AG04450 (cell line): ENCODE data around the gene HOXC5. TPM values are rescaled to one million over a fixed set of nuclear protein-coding genes. Genes with fewer than 3 reads are reported as not detected.

Source experiments
- CTCF ChIA-PET: fragments of 300-600, 350-600 bp; formaldehyde crosslinking; extraction: SDS; loops from one replicate; lab custom pipeline; 2022; ENCODE audit warnings: antibody characterized with exemption, inconsistent platforms; lab: Charles Lee
- POLR2A ChIA-PET: fragments of 350-600 bp; formaldehyde crosslinking; extraction: SDS; loops from one replicate; lab custom pipeline; 2021; ENCODE audit warnings: antibody characterized with exemption, inconsistent platforms; lab: Yijun Ruan, JAX
- DNase-seq: peaks from one replicate; pipeline ENCODE4 v3.0.0-alpha.2; 2011; ENCODE audit warnings: low read depth, low spot score
- H3K27ac ChIP-seq: one replicate; pipeline ENCODE4 v1.5.1; 2012; ENCODE audit warnings: low read depth, low read length, control low read depth
- H3K27me3 ChIP-seq: one replicate; pipeline ENCODE4 v1.6.0; 2012; ENCODE audit warnings: low read length; ENCODE audit not compliant: control insufficient read depth, insufficient read depth
- H3K4me3 ChIP-seq: 2 replicates; pipeline ENCODE4 v1.5.1; 2011; ENCODE audit warnings: mild to moderate bottlenecking, low read depth, low read length, control low read depth
- H3K9me3 ChIP-seq: 2 replicates; pipeline ENCODE4 v1.5.1; 2012; ENCODE audit warnings: low read length; ENCODE audit not compliant: control insufficient read depth, insufficient read depth
- polyA plus RNA-seq: library from polyadenylated mRNA; depleted of rRNA; stranded (reverse); fragments of >200 nt; gene quantifications from 2 replicates; pipeline ENCODE4 v1.2.3, GENCODE V29; 2011
- TF ChIP-seq, protein P1 (sequence below): IDR thresholded peaks from 2 replicates; pipeline ENCODE4 v1.5.1; 2011; ENCODE audit warnings: low read depth, low read length, control low read depth, inconsistent platforms

The HOXC5 gene
- polyA plus RNA-seq, 1 experiment = not detected

DNA sequence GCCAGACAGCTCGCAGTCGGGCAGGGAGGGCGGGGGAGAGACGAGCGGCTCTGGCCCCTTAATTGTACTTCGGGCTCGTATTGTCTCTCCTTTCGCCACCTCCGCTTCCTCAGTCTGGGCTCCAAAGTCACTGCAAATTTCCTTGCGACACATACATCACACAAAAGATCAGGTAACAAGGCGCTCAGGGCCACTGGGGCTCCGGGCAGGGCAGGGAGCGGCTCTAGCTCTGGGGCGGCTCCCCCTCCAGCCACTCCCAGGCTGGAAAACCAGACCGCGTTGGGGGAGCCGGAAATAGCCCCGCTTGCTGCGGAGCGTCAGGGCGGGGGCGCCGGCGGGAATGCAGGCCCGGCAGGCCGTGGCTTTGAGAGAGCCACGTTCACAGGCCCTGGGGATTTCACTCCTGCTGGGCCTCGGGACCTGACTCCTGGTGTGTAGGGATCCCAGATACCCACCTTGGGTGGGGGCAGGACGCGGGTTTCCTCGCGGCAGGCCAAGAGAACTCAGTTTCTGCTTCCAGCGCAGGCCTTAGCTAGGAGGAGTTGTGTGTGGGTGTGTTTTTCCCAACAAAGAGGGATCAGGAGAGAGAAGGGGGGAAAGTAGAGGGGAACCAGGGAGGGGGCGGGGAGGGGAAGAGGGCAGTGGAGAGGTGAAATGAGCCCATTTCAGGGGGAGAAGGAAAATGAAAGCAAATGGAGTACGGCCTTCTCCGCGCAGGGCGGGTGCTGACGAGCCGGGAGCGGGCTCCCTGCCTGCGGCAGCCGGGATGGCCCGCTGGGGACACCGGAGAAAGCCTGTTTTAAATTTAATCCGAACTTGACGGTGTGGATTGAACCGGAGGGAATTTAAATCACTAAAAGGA lies 37.2 kb upstream of the HOXC5 start:
- ChIA-PET POLR2A (no interaction called here), CTCF (interaction anchor here (0.6 to 1.3 kb wide), 4 partner anchors 9 to 213 kb away, joined by 3 to 5 read pairs (median 3); partner anchors contain the start of gene HOXC8)
- TF ChIP-seq, protein P1, sequence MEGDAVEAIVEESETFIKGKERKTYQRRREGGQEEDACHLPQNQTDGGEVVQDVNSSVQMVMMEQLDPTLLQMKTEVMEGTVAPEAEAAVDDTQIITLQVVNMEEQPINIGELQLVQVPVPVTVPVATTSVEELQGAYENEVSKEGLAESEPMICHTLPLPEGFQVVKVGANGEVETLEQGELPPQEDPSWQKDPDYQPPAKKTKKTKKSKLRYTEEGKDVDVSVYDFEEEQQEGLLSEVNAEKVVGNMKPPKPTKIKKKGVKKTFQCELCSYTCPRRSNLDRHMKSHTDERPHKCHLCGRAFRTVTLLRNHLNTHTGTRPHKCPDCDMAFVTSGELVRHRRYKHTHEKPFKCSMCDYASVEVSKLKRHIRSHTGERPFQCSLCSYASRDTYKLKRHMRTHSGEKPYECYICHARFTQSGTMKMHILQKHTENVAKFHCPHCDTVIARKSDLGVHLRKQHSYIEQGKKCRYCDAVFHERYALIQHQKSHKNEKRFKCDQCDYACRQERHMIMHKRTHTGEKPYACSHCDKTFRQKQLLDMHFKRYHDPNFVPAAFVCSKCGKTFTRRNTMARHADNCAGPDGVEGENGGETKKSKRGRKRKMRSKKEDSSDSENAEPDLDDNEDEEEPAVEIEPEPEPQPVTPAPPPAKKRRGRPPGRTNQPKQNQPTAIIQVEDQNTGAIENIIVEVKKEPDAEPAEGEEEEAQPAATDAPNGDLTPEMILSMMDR = no peak
- Histone ChIP-seq H3K27ac (no peak overlapping the region), H3K9me3 (peaks cover 13% of the 10 kb centered on the region; the same call in 1 of the 2 replicates), H3K4me3 (peak overlapping the region; percentile 42), H3K27me3 (peaks cover 98% of the 10 kb centered on the region)
- DNase-seq = no peak

DNA sequence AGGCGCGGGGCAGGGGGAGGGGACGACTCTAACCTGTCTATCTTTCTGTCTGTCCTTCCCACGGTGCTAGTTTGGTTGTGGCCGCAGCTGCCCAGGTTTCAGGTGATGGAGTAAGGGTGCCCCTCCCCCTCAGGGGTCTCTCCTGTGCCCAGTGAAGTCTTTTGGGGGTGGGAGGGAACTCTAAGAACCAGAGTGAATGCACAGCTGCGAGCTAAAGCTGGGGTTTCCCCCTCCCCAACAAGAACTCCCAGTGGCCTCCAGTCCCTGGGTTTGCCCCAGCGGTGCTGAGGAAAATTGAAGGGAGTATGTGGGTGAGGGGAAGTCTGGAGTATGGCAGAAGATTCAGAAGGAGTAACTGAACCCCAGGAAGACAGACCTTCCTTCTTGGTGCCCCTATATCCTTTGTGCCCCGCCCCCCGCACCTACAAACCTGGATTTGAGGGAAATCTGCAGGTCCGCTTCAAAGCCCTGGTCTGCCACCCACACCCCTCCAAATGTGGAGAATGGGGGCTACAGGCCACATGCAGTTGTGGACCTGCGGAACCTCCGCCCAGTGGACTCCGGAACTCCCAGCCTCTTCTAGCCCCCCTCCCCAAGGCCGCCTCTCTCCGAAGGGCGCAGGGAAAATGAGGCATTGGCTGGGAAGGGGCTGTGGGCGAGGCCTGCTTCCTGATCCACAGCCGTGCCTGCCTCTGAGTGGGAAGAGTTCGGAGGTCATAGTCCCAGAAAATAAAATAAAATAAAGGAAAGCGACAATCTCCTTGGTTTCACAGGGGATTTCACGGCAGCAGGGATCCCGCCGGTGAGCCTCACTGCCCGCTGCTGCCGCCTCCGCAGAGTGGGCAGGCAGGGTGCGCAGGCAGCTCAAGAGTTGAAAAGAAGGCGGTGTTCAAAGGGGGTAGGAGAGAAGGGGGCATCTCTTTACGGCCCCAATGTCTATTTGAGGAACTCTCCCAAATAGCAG lies 36.3 kb upstream of the HOXC5 start:
- peaks cover 13% of the 10 kb centered on the region; the same call in 1 of the 2 replicates for H3K9me3 ChIP-seq
- ChIA-PET POLR2A (no interaction called here), CTCF (interaction anchor here (0.6 to 1.3 kb wide), 2 partner anchors 9 to 12 kb away, joined by 3 to 5 read pairs; partner anchors contain the start of gene HOXC8)
- no peak overlapping the region for H3K27ac ChIP-seq
- DNase-seq = no peak
- peak overlapping the region; percentile 42; the same call in 1 of the 2 replicates for H3K4me3 ChIP-seq
- TF ChIP-seq, protein P1 = no peak
- H3K27me3 ChIP-seq = peaks cover 98% of the 10 kb centered on the region

DNA sequence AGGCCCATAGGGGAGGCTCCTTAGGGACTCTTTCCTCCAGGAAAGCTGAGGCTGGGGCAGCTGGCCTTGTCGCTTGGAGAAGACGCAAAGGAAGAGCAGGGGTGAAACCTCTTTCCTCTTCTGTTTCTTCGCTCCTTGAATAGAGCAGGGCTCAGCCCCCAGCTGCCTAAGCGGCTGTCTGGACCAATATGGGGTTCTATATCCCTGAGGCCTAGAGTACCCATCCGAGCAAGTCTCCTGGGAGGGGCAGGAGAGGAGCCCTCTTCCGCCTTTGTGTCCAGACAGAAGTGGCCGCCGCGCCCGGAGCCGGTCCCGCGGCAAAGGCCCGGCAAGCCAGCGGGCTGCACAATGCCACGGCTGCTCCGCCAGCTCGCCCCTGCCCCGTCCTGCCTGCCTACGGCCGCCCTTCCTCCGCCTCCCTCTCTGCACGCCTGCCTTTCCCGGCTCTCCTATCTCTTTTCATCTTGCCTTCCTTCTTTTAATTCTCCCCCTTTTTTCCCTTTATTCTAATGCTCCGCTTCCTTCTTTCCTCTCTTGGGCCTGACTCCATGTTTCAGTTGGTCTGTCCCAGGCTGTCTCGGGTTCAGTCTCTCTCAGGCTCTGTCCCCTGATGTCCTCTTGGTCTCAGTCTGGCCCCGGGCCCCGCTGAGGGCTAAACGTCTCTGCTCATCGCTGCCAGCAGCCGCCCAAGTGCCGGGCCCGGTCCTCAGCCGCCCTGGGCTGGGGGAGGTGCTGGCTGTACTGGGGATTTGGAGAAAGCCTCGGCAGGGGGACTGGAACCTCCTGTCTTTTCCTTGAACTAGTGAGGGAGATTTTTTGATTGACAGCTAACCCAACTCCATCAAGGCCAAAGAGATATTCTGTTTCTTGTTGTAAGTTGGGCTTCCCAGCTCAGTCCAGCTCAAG lies 35.4 kb upstream of the HOXC5 start:
- Histone ChIP-seq H3K27me3 (peaks cover 98% of the 10 kb centered on the region), H3K27ac (no peak overlapping the region), H3K4me3 (no peak overlapping the region), H3K9me3 (peaks cover 13% of the 10 kb centered on the region; the same call in 1 of the 2 replicates)
- TF ChIP-seq, protein P1 = no peak
- ChIA-PET CTCF (interaction anchor here (0.7 to 3.5 kb wide), 3 partner anchors 8 to 217 kb away, joined by 3 to 16 read pairs (median 4); no protein-coding TSS in a partner anchor), POLR2A (no interaction called here)
- DNase-seq = no peak

DNA sequence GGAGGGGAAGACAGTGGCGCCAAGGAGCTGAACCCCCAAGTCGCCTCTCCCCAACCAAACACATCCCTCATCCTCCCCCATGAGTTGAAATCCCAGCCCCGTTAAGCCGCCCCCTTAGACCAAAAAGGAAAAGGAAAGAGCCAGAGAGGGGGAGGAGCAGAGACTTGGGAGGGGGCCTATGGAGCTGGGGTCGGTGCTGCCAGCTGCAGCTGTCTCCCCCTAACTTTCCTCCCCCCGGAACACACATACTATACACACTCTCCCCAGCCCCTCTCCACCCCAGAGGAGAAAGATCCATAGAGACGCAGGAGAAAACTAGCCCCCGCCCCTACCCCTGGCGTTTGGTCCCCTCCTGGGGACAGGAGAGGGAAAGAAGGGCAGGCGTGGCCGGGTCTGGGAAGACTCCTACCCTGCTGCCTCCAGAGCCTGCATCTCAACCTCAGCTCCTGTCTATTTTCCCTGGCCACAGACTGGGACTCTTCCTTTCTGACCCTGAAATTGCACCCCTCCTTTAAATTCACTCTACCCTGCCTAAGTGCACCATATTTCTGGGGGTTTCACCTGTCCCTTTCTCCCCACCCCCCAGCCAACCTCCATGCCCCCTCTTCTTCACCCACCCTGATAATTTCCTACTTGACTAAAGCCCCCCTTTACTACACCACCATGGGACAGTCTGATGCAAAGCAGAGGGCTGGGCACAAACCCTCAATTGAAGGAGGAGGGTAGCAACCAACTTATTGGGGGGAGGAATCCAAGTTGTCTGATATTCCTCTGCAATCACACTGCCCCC lies 34.5 kb upstream of the HOXC5 start:
- H3K4me3 ChIP-seq = no peak overlapping the region
- no peak for DNase-seq
- ChIA-PET CTCF (interaction anchor here (1.6 to 3.5 kb wide), 2 partner anchors 203 to 216 kb away, joined by 4 to 16 read pairs; no protein-coding TSS in a partner anchor), POLR2A (no interaction called here)
- H3K27me3 ChIP-seq = peaks cover 98% of the 10 kb centered on the region
- TF ChIP-seq, protein P1 = no peak
- H3K27ac ChIP-seq = no peak overlapping the region
- H3K9me3 ChIP-seq = peaks cover 13% of the 10 kb centered on the region; the same call in 1 of the 2 replicates
